Muscle layer of colon (tissue), 2 donors: ENCODE measurements around the gene JMJD7.

ENCODE experiments used
- H3K27ac ChIP-seq: one replicate; pipeline ENCODE4 v1.7.0; 2013; ENCODE audit warnings: low read depth, mild to moderate bottlenecking, low read length, moderate library complexity
- H3K27me3 ChIP-seq, 2 donors: one replicate each; pipeline ENCODE4 v1.7.0; 2013; ENCODE audit warnings: low read length in 2 of 2, mild to moderate bottlenecking in 2 of 2; ENCODE audit not compliant: insufficient read depth in 2 of 2, control insufficient read depth in 1 of 2
- H3K36me3 ChIP-seq: one replicate; pipeline ENCODE4 v1.7.0; 2013; ENCODE audit warnings: mild to moderate bottlenecking, low read length; ENCODE audit not compliant: insufficient read depth
- H3K4me1 ChIP-seq: one replicate; pipeline ENCODE4 v1.7.0; 2013; ENCODE audit warnings: mild to moderate bottlenecking, low read length; ENCODE audit not compliant: insufficient read depth
- H3K4me3 ChIP-seq, 2 donors: one replicate each; pipeline ENCODE4 v1.7.0; 2013; ENCODE audit warnings: low read length in 2 of 2, low read depth in 1 of 2, mild to moderate bottlenecking in 1 of 2, moderate library complexity in 1 of 2
- H3K9ac ChIP-seq: one replicate; pipeline ENCODE4 v1.7.0; 2013; ENCODE audit warnings: low read length
- H3K9me3 ChIP-seq: one replicate; pipeline ENCODE4 v1.7.0; 2013; ENCODE audit warnings: mild to moderate bottlenecking, low read length
- donor health status: abdominal sarcoma.
- donor health status: Adenocarcinoma of cecum.

The JMJD7 gene

DNA sequence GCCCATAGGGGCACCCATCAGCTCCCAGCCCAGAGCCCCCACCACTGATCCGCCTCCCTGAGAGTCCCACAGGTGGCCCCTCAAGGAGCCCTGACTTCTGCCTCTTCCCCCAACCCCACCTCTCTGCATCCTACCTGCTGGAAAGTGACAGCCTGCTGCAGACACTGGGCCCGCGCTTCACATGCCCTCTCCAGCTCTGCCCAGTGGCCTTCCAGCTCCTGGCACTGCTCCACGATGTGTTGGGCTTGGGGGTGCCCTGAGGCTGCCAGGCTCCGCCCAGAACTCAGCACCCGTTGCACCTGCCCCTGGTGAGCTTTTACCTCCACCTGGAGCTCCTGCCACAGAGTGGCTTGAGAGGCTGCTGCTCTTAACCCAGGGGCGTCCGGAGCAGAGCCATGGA is 45.8 kb downstream of the JMJD7 start:
- Histone ChIP-seq H3K36me3 (no peaks in the 10 kb centered on the region), H3K4me3 (no peak overlapping the region), H3K9me3 (no peaks in the 10 kb centered on the region), H3K27me3 (no peaks in the 10 kb centered on the region), H3K4me1 (no peaks in the 10 kb centered on the region), H3K27ac (no peak overlapping the region), H3K9ac (no peak overlapping the region)

DNA sequence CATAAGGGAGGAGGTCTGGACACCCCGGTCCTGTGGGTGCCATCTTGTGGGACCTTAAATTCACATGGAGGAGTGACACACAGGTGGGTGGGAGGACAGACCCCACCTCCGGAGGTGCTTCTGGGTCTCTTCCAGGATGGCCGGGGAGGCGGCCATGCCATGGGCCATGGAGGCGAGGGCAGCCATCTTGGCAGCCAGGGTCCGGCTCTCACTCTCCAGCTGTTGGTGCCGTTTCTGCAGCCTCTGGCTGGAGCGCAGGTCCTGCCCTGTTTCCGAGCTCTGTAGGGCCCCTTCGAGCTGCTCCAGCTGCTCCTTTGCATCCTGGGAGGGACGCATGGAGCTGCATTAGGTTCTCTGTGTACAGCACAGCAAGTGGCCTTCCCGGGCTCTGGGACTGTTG is 46.8 kb downstream of the JMJD7 start:
- Histone ChIP-seq H3K9me3 (no peaks in the 10 kb centered on the region), H3K27me3 (peaks cover 0 to 1% of the 10 kb centered on the region in 2 donors), H3K36me3 (no peaks in the 10 kb centered on the region), H3K9ac (no peak overlapping the region), H3K4me1 (no peaks in the 10 kb centered on the region), H3K27ac (no peak overlapping the region), H3K4me3 (no peak overlapping the region)

DNA sequence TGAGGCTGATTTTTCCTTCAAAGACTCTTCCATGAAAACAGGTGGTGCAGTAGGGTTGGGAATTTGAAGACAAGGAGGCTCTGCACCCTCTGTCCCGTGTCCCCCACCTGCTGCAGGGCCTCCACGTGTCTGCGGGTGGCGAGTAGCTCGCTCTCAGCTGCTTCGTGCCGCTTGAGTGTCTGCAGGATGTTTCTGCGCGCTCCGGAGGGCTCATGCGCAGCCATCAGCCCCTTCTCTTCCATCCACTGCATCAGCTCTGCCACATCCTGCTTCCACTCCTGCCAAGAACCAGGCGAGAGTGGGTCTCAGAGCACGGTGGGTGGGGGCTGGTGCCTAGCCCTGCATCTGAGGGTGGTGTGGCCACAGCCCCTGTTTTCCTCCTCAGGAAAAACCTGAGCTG is 48.1 kb downstream of the JMJD7 start:
- H3K36me3 ChIP-seq = no peaks in the 10 kb centered on the region
- H3K27ac ChIP-seq = no peak overlapping the region
- no peak overlapping the region for H3K4me3 ChIP-seq
- peaks cover 0 to 11% of the 10 kb centered on the region in 2 donors for H3K27me3 ChIP-seq
- H3K9me3 ChIP-seq = no peaks in the 10 kb centered on the region
- H3K4me1 ChIP-seq = no peaks in the 10 kb centered on the region
- H3K9ac ChIP-seq = no peak overlapping the region

DNA sequence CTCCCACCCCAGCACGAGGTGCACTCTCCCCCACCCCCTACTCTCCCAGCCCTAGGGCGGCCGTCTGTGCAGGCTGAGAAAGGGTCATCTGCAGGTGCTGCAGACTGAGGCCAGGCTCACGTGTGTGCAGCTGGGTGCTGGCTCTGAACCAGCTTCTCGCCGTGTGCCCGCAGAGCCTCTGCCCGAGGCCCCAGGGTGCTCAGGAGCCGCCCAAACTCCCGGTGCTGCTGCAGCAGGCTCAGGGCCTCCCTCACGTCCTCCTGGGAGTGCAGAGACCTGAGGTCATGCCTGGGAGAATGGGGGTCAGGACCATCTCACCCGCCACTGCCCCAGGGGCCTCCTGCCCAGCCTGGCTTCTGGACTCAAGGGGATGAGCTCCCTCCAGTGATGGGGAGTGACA is 48.8 kb downstream of the JMJD7 start:
- no peak overlapping the region for H3K27ac ChIP-seq
- H3K4me1 ChIP-seq = no peaks in the 10 kb centered on the region
- H3K36me3 ChIP-seq = no peaks in the 10 kb centered on the region
- H3K9ac ChIP-seq = no peak overlapping the region
- no peaks in the 10 kb centered on the region for H3K9me3 ChIP-seq
- H3K27me3 ChIP-seq = peaks cover 0 to 18% of the 10 kb centered on the region in 2 donors
- H3K4me3 ChIP-seq = no peak overlapping the region

DNA sequence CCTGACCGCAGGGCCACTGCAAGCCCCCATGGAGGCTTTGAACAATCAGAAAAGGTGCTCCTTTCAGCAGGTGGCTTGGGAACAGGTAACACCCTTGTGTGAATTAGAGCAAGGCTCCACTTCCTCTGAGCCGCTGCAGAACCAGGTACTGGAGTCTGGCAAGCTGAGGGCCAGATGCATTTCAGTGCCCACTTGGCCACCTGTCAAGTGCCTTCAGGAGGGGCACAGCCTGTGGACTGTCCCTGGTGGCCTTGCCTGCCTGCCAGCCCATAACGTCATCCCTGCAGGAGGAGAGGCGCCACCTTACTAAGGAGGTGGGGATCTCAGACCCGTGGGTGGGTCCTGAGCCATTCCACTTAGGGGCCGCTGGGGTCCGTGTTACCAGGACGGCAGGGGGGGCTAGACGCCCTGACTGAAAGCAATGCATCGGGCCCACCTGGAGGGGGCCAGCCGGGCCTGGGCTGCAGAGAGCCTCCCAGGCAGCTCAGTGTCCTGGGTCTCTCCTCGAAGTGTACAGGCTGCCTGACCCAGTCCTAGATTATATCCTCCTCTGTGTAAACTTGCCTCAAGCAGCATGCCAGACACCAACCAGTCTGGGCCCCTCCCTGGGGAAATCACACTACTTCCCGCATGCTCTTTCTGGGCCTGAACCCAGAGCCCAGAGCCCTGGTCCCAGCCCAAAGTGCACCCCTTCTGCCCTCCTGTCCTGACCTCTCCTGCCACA is 49.9 kb downstream of the JMJD7 start:
- H3K4me1 ChIP-seq = peaks cover 3% of the 10 kb centered on the region
- H3K27ac ChIP-seq = no peak overlapping the region
- no peak overlapping the region for H3K4me3 ChIP-seq
- peaks cover 0 to 18% of the 10 kb centered on the region in 2 donors for H3K27me3 ChIP-seq
- no peak overlapping the region for H3K9ac ChIP-seq
- no peaks in the 10 kb centered on the region for H3K9me3 ChIP-seq
- H3K36me3 ChIP-seq = no peaks in the 10 kb centered on the region

DNA sequence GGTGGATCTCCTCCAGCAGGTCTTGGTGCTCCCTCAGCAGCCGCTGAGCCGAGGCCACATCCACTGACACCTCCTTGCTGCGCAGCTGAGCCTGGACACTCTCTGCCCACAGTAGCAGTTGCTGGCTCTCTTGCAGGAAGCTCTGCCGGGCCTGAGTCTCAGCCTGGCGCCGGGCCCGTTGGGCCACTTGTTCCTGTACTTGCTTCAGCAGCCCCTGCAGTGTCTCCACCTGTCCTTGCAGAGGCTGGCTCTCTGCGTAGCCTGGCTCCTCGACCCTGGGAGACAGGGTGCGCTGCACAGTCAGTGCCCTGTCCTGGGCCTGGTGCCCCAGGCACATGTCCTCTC is 50.4 kb downstream of the JMJD7 start:
- Histone ChIP-seq H3K36me3 (no peaks in the 10 kb centered on the region), H3K4me1 (peaks cover 3% of the 10 kb centered on the region), H3K9ac (no peak overlapping the region), H3K27me3 (peaks cover 0 to 18% of the 10 kb centered on the region in 2 donors), H3K27ac (no peak overlapping the region), H3K4me3 (no peak overlapping the region), H3K9me3 (no peaks in the 10 kb centered on the region)

DNA sequence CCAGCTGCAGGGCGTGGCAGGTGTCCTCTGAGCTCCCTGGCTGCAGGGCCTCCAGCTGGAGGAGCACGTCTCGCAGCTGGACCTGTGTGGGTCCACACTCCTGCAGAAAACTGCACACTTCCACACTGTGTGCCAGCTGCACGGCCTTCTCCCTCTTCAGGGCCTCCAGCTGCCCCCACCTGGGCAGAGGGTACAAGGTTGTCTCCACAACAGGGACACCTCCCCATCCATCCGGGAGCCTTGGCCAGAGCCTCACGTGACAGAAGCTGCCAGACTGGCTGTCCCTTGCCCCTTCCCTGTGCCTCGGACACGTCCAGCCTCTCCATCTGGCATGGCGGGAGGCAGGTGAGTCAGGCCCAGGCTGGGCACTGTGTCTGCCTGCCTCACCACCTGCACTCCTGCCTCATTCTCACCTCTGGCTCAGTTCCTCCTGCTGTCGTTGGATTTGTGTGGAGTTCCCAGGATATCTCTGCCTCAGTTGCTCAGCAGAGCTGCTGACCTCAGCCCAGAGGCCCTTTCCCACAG is 51.5 kb downstream of the JMJD7 start:
- Histone ChIP-seq H3K4me3 (no peak overlapping the region), H3K4me1 (peaks cover 3% of the 10 kb centered on the region), H3K9ac (no peak overlapping the region), H3K9me3 (no peaks in the 10 kb centered on the region), H3K36me3 (no peaks in the 10 kb centered on the region), H3K27ac (no peak overlapping the region), H3K27me3 (peaks cover 0 to 18% of the 10 kb centered on the region in 2 donors)

DNA sequence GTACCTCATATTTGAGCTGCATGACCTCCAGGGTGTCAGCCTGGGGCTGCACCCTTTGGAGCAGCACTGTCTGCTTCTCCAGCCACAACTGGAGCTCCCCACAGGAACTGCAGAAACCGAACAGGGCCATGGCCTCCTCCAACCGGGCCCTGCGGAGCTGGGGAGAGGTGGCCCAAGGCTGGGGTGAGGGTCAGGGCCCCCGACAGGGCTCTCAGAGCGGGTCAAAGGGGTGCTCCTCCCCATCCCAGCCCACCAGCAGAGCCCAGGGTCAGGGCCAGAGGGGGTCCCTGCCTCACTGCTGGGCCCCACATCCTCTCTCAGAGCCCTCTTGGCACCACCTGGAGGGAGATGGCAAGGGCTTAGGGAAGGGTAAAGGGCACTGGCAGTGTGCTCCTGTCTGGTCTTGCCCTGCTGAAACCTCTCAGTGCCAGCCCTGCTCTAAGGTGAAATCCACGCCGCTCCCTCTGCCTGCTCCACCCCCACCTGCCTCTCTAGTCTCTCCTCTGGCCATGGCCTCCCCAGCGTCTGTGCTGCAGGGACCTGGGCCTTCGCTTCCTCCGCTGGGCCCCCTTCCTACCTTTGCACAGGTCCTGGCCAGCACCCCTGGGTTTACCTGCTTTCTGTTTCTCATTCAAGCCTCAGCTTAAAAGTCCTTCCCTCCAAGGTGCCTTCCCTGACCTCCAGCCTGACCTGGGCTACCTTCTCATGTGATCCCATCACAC is 52.4 kb downstream of the JMJD7 start:
- no peak overlapping the region for H3K9ac ChIP-seq
- H3K27ac ChIP-seq = no peak overlapping the region
- H3K4me1 ChIP-seq = peaks cover 3% of the 10 kb centered on the region
- no peaks in the 10 kb centered on the region for H3K9me3 ChIP-seq
- no peak overlapping the region for H3K4me3 ChIP-seq
- H3K27me3 ChIP-seq = peaks cover 0 to 18% of the 10 kb centered on the region in 2 donors
- no peaks in the 10 kb centered on the region for H3K36me3 ChIP-seq

DNA sequence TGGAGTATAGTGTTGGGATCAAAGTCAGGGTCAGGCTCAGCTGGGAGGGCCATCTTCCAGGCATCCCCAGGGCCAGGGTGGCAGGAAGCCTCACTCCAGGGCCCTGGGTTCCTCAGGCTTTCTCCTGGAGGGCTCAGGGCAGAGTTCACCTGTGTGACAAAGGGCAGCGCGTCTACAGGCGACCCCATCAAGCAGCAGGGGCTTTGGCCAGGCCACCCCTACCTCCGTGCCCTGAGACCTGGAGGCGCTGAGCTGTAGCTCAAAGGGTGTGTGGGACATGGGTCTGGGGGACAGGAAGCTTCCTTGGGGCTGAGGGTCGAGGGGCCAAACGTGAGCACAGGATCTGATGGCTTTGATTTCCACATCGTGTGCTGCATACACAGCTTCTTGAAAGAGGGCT is 53.2 kb downstream of the JMJD7 start:
- H3K4me1 ChIP-seq = peaks cover 3% of the 10 kb centered on the region

DNA sequence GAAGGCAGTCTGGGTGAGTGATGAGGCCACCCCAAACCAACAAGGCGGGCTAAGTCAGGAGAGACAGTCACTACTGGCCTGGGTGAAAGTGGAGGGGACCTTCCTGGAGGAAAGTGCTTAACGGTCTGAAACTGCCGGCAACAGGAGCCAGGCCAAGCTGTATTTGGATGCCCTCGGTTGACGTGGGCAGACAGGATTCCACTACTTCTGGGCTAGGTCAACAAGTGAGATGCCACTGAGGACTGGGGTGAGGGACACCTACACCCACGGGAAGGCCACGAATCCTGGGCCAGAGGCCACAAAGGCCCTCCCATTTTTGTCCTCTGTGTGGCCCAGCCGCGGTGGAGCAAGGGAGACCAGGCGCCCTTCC is 53.6 kb downstream of the JMJD7 start:
- Histone ChIP-seq H3K27ac (no peak overlapping the region), H3K4me3 (no peak overlapping the region), H3K36me3 (no peaks in the 10 kb centered on the region), H3K27me3 (peaks cover 0 to 18% of the 10 kb centered on the region in 2 donors), H3K4me1 (peaks cover 3% of the 10 kb centered on the region), H3K9me3 (no peaks in the 10 kb centered on the region), H3K9ac (no peak overlapping the region)

More for the DNA sequence above, 53.2 kb downstream of the JMJD7 start:
- no peak overlapping the region for H3K4me3 ChIP-seq
- H3K36me3 ChIP-seq = no peaks in the 10 kb centered on the region
- peaks cover 0 to 18% of the 10 kb centered on the region in 2 donors for H3K27me3 ChIP-seq
- no peak overlapping the region for H3K9ac ChIP-seq
- no peak overlapping the region for H3K27ac ChIP-seq
- H3K9me3 ChIP-seq = no peaks in the 10 kb centered on the region

DNA sequence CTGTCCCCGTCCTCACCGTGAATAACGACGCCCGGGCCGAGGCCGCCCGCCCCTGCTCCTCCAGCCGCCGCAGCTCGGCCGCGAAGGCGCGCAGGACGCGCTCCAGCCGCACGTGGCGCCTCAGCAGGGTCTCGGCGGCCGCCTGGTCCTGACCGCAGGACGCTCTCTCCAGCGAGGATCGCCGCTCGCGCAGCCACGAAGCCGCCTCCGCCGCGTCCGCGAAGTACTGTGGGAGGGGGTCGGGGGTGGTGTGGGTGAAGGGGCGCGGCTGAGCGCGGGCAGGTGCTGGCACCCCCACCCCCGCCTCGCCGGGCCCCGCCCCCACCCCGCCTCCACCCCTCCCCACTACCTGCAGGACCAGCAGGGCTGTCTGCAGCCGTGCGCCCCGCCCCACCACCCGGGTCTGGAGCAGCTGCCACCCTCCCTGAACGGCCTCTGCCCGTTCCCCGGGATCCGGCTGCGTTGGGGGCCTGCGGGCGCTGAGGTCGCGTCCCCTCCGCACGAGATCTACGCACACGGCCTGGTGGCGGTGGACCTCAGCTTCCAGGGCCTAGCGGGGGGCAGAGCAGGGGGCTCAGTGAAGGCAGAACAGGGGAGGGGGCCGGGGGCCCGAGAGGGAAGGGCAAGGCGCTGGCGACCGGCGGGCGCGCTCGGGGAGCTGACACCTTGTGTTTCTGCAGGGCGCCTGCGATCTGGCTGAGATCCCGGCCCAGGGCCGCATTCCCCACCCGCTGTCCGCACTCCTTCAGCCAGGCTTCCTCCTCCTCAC is 54.2 kb downstream of the JMJD7 start:
- Histone ChIP-seq H3K9ac (no peak overlapping the region), H3K4me3 (no peak overlapping the region), H3K36me3 (no peaks in the 10 kb centered on the region), H3K9me3 (no peaks in the 10 kb centered on the region), H3K4me1 (peaks cover 3% of the 10 kb centered on the region), H3K27ac (no peak overlapping the region), H3K27me3 (peaks cover 0 to 18% of the 10 kb centered on the region in 2 donors)
